Measurements from ENCODE around the gene TMEM247. TPM values are rescaled to one million over a fixed set of nuclear protein-coding genes. Genes with fewer than 3 reads are reported as not detected.

The TMEM247 gene
- total RNA-seq, 1 donor from 2014 or later = not detected

GRCh38 chr2:46480562-46480961 is 1.2 kb downstream of the TMEM247 start:
- no peaks in the 10 kb centered on the region for H3K36me3 ChIP-seq
- no peak overlapping the region for H3K27ac ChIP-seq (replicated peaks)
- intact Hi-C loops (cut with micrococcal nuclease) = no loop called here
- no peak for TF ChIP-seq CTCF (IDR thresholded peaks at IDR 0.05; ENCODE audit: borderline replicate concordance)
- H3K4me3 ChIP-seq = no peak overlapping the region
- H3K27me3 ChIP-seq (ENCODE audit: low read depth) = no peaks in the 10 kb centered on the region
- H3K9me3 ChIP-seq (replicated peaks) = no peaks in the 10 kb centered on the region
- DNase-seq = no peak
- no peaks in the 10 kb centered on the region for H3K4me1 ChIP-seq

GRCh38 chr2:46481198-46482193 is 2.1 kb downstream of the TMEM247 start:
- no peak for DNase-seq
- Histone ChIP-seq H3K27ac (replicated peaks) (no peak overlapping the region), H3K27me3 (ENCODE audit: low read depth) (no peaks in the 10 kb centered on the region), H3K4me1 (no peaks in the 10 kb centered on the region), H3K4me3 (no peak overlapping the region), H3K36me3 (no peaks in the 10 kb centered on the region), H3K9me3 (replicated peaks) (no peaks in the 10 kb centered on the region)
- no peak for TF ChIP-seq CTCF (IDR thresholded peaks at IDR 0.05; ENCODE audit: borderline replicate concordance)
- intact Hi-C loops (cut with micrococcal nuclease) = no loop called here

GRCh38 chr2:46482490-46482889 is 3.1 kb downstream of the TMEM247 start:
- no peaks in the 10 kb centered on the region for H3K9me3 ChIP-seq (replicated peaks)
- intact Hi-C loops (cut with micrococcal nuclease) = no loop called here
- H3K4me1 ChIP-seq = peaks cover 5% of the 10 kb centered on the region
- H3K36me3 ChIP-seq = no peaks in the 10 kb centered on the region
- no peak for DNase-seq
- no peak for TF ChIP-seq CTCF (IDR thresholded peaks at IDR 0.05; ENCODE audit: borderline replicate concordance)
- H3K27me3 ChIP-seq (ENCODE audit: low read depth) = no peaks in the 10 kb centered on the region
- H3K27ac ChIP-seq (replicated peaks) = no peak overlapping the region
- no peak overlapping the region for H3K4me3 ChIP-seq

GRCh38 chr2:46485002-46485401 is 5.6 kb downstream of the TMEM247 start:
- no peak overlapping the region for H3K27ac ChIP-seq (replicated peaks)
- no peaks in the 10 kb centered on the region for H3K36me3 ChIP-seq
- no peaks in the 10 kb centered on the region for H3K9me3 ChIP-seq (replicated peaks)
- no peaks in the 10 kb centered on the region for H3K27me3 ChIP-seq (ENCODE audit: low read depth)
- DNase-seq = no peak
- H3K4me1 ChIP-seq = peaks cover 30% of the 10 kb centered on the region
- no peak overlapping the region for H3K4me3 ChIP-seq
- intact Hi-C loops (cut with micrococcal nuclease) = no loop called here
- TF ChIP-seq CTCF (IDR thresholded peaks at IDR 0.05; ENCODE audit: borderline replicate concordance) = no peak

- H3K27me3 ChIP-seq (ENCODE audit: low read depth) = no peaks in the 10 kb centered on the region
- no peak overlapping the region for H3K4me3 ChIP-seq
- DNase-seq = no peak
- H3K4me1 ChIP-seq = peaks cover 44% of the 10 kb centered on the region
- intact Hi-C loops (cut with micrococcal nuclease) = no loop called here
- no peak for TF ChIP-seq CTCF (IDR thresholded peaks at IDR 0.05; ENCODE audit: borderline replicate concordance)
- H3K9me3 ChIP-seq (replicated peaks) = no peaks in the 10 kb centered on the region
- no peaks in the 10 kb centered on the region for H3K36me3 ChIP-seq
- no peak overlapping the region for H3K27ac ChIP-seq (replicated peaks)
Measured at GRCh38 chr2:46486436-46486835, 7.1 kb downstream of the TMEM247 start.
